Parathyroid adenoma (tissue), 2 donors: ENCODE results near the gene CLRN2.

Experiments used
- H2AFZ ChIP-seq: fragments of 300-600 bp; sonication (generic); one replicate; pipeline ENCODE4 v1.7.0; 2017; ENCODE audit warnings: antibody characterized with exemption, mild to moderate bottlenecking
- H3K27ac ChIP-seq: fragments of 300-600 bp; sonication (generic); one replicate; pipeline ENCODE4 v1.7.0; 2017
- H3K27me3 ChIP-seq: fragments of 300-600 bp; sonication (generic); one replicate; pipeline ENCODE4 v1.7.0; 2017; ENCODE audit warnings: low read length; ENCODE audit not compliant: control insufficient read depth, insufficient read depth
- H3K36me3 ChIP-seq: fragments of 300-600 bp; sonication (generic); one replicate; pipeline ENCODE4 v1.7.0; 2017; ENCODE audit warnings: low read length; ENCODE audit not compliant: control insufficient read depth, insufficient read depth
- H3K4me1 ChIP-seq: fragments of 300-600 bp; sonication (generic); one replicate; pipeline ENCODE4 v1.7.0; 2017; ENCODE audit warnings: control low read depth
- H3K4me2 ChIP-seq: fragments of 300-600 bp; sonication (generic); one replicate; pipeline ENCODE4 v1.7.0; 2017; ENCODE audit warnings: low read length
- H3K4me3 ChIP-seq: fragments of 300-600 bp; sonication (generic); one replicate; pipeline ENCODE4 v1.7.0; 2017; ENCODE audit warnings: low read depth, low read length
- H3K79me2 ChIP-seq: fragments of 300-600 bp; sonication (generic); one replicate; pipeline ENCODE4 v1.7.0; 2017; ENCODE audit warnings: control low read depth
- H3K9ac ChIP-seq: fragments of 300-600 bp; sonication (generic); one replicate; pipeline ENCODE4 v1.7.0; 2017; ENCODE audit warnings: mild to moderate bottlenecking
- H3K9me3 ChIP-seq: fragments of 300-600 bp; sonication (generic); one replicate; pipeline ENCODE4 v1.7.0; 2017; ENCODE audit warnings: low read length; ENCODE audit not compliant: control insufficient read depth
- TF ChIP-seq, protein P1 (sequence below): fragments of 300-600 bp; sonication (generic); IDR thresholded peaks from one replicate; pipeline ENCODE4 v1.7.0; 2017; ENCODE audit warnings: antibody characterized with exemption, mild to moderate bottlenecking
- donor health status: primary hyperparathyroidism.

CLRN2 gene

GRCh38 chr4:17476853-17477252 lies 38.1 kb upstream of the CLRN2 start:
- Histone ChIP-seq H3K79me2 (no peaks in the 10 kb centered on the region), H3K36me3 (no peaks in the 10 kb centered on the region), H3K4me1 (no peaks in the 10 kb centered on the region), H3K27ac (no peak overlapping the region), H3K9ac (no peak overlapping the region), H3K27me3 (no peaks in the 10 kb centered on the region), H3K9me3 (no peaks in the 10 kb centered on the region), H3K4me3 (no peak overlapping the region), H3K4me2 (no peak overlapping the region), H2AFZ (no peak overlapping the region)
- TF ChIP-seq, protein P1, sequence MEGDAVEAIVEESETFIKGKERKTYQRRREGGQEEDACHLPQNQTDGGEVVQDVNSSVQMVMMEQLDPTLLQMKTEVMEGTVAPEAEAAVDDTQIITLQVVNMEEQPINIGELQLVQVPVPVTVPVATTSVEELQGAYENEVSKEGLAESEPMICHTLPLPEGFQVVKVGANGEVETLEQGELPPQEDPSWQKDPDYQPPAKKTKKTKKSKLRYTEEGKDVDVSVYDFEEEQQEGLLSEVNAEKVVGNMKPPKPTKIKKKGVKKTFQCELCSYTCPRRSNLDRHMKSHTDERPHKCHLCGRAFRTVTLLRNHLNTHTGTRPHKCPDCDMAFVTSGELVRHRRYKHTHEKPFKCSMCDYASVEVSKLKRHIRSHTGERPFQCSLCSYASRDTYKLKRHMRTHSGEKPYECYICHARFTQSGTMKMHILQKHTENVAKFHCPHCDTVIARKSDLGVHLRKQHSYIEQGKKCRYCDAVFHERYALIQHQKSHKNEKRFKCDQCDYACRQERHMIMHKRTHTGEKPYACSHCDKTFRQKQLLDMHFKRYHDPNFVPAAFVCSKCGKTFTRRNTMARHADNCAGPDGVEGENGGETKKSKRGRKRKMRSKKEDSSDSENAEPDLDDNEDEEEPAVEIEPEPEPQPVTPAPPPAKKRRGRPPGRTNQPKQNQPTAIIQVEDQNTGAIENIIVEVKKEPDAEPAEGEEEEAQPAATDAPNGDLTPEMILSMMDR: no peak

- TF ChIP-seq, protein P1: no peak
- no peak overlapping the region for H3K4me3 ChIP-seq
- no peaks in the 10 kb centered on the region for H3K79me2 ChIP-seq
Observed at GRCh38 chr4:17477774-17478472, 37.0 kb upstream of the CLRN2 start.

DNA sequence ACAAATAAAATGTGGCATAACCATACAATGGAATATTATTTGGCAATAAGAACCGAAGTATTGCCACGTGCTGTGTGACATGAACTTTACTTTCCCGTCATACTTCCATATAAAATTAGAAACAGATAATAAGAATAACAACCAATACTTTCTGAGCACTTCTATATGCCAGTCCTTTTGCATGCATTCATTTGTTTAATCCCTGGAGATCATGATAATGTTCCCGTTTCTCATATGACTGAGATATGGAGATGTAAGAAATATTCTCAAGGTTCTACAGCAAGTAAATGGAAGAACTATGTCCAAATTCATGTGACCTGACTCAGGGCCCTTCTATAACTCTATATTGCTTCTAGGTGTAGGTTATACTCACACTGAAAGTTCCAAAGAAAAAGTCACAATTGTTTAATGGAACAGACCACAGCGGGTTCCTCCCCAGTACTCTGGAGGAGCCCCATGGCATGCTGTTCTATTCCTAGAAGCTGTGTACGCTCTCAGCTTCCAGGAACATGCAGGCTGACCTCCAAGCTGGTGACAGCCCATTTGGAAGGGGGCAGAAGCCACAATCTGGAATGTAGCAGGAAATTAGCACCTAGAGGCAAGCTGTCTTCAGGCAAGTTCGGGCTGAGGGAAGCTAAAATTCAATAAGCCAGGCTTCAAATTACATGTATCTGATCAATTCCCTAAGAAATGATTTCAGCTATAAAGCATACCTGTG lies 34.6 kb upstream of the CLRN2 start:
- Histone ChIP-seq H2AFZ (no peak overlapping the region), H3K9ac (no peak overlapping the region)

More at GRCh38 chr4:17477774-17478472, 37.0 kb upstream of the CLRN2 start:
- H3K9ac ChIP-seq: no peak overlapping the region
- no peaks in the 10 kb centered on the region for H3K27me3 ChIP-seq
- no peaks in the 10 kb centered on the region for H3K4me1 ChIP-seq
- no peaks in the 10 kb centered on the region for H3K9me3 ChIP-seq
- no peaks in the 10 kb centered on the region for H3K36me3 ChIP-seq
- H3K27ac ChIP-seq: no peak overlapping the region
- H2AFZ ChIP-seq: no peak overlapping the region
- H3K4me2 ChIP-seq: no peak overlapping the region

GRCh38 chr4:17480955-17481354 lies 34.0 kb upstream of the CLRN2 start:
- Histone ChIP-seq H3K4me3 (no peak overlapping the region), H3K9me3 (no peaks in the 10 kb centered on the region), H3K79me2 (no peaks in the 10 kb centered on the region), H3K27ac (no peak overlapping the region), H3K4me2 (no peak overlapping the region), H3K27me3 (no peaks in the 10 kb centered on the region), H3K36me3 (no peaks in the 10 kb centered on the region), H2AFZ (no peak overlapping the region), H3K9ac (no peak overlapping the region), H3K4me1 (no peaks in the 10 kb centered on the region)
- TF ChIP-seq, protein P1: no peak

More for the DNA sequence above, 34.6 kb upstream of the CLRN2 start:
- H3K4me3 ChIP-seq: no peak overlapping the region
- no peaks in the 10 kb centered on the region for H3K4me1 ChIP-seq
- no peaks in the 10 kb centered on the region for H3K9me3 ChIP-seq
- H3K4me2 ChIP-seq: no peak overlapping the region
- H3K27ac ChIP-seq: no peak overlapping the region
- no peaks in the 10 kb centered on the region for H3K27me3 ChIP-seq
- no peaks in the 10 kb centered on the region for H3K36me3 ChIP-seq
- TF ChIP-seq, protein P1: no peak
- no peaks in the 10 kb centered on the region for H3K79me2 ChIP-seq
